Body of pancreas (tissue), 4 donors: ENCODE data around the gene NSMCE1.

ENCODE experiments used
- POLR2A ChIP-seq, 3 donors: fragments of 450-650 bp; IDR thresholded peaks; one replicate each; pipeline ENCODE4 v1.6.1; 2016; ENCODE audit warnings: antibody characterized with exemption in 3 of 3, mild to moderate bottlenecking in 2 of 3
- TF ChIP-seq, protein P1 (sequence below), 7 experiments: fragments of 450-650 bp in 4 of 7; fragments of 200-600 bp in 3 of 7; sonication (generic) in 3 of 7; IDR thresholded peaks; one replicate each; pipeline ENCODE4 v1.5.1; 2016 to 2019; ENCODE audit warnings: antibody characterized with exemption in 7 of 7

DNA sequence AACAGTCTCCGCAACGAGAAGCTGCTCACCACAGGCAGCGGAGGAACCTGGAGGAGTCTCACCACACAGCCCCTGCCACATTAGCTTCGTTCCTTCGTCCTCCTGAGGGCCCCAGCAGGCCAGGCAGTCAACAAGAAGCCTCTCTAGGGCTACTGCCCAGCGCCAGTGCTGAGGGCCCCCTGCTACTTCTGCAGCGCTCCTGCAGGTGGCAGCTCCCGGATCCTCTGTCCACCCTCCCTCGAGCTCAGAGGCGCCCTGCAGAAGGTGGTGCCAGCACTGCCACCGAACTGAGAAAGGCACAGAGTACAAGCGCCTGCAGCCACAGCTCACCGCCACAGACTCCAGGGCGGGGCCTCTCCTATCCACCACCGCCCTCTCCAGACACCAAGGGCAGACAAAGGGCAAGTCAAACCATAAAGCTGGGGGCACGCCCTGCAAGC, 38.0 kb downstream of the NSMCE1 start:
- TF ChIP-seq, protein P1, sequence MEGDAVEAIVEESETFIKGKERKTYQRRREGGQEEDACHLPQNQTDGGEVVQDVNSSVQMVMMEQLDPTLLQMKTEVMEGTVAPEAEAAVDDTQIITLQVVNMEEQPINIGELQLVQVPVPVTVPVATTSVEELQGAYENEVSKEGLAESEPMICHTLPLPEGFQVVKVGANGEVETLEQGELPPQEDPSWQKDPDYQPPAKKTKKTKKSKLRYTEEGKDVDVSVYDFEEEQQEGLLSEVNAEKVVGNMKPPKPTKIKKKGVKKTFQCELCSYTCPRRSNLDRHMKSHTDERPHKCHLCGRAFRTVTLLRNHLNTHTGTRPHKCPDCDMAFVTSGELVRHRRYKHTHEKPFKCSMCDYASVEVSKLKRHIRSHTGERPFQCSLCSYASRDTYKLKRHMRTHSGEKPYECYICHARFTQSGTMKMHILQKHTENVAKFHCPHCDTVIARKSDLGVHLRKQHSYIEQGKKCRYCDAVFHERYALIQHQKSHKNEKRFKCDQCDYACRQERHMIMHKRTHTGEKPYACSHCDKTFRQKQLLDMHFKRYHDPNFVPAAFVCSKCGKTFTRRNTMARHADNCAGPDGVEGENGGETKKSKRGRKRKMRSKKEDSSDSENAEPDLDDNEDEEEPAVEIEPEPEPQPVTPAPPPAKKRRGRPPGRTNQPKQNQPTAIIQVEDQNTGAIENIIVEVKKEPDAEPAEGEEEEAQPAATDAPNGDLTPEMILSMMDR (IDR thresholded peaks at IDR 0.05) = no peak
- TF ChIP-seq POLR2A (IDR thresholded peaks at IDR 0.05) = no peak
